SK-N-SH (cell line): ENCODE results near the gene GK. TPM values are rescaled to one million over a fixed set of nuclear protein-coding genes. Genes with fewer than 3 reads are reported as not detected.

Experiments used
- CTCF ChIA-PET: fragments of 300-600, 350-600 bp; formaldehyde crosslinking; extraction: SDS; loops from one replicate; lab custom pipeline; 2021; lab: Yijun Ruan, JAX
- POLR2A ChIA-PET: fragments of 350-600 bp; sonication (Branson Sonifier 250); formaldehyde crosslinking; extraction: SDS; loops from one replicate; lab custom pipeline; 2020; ENCODE audit warnings: antibody characterized with exemption, inconsistent platforms; lab: Yijun Ruan, JAX
- DNase-seq: peaks from one replicate; pipeline ENCODE4 v3.0.0; 2012
- H2AFZ ChIP-seq: fragments of 200-600 bp; sonication (generic); 2 replicates; pipeline ENCODE4 v1.8.1; 2016; ENCODE audit warnings: antibody characterized with exemption, mild to moderate bottlenecking, low read depth
- H3F3A ChIP-seq: fragments of 200-600 bp; sonication (generic); replicated peaks from 2 replicates; pipeline ENCODE3; 2016; ENCODE audit warnings: antibody characterized with exemption, mild to moderate bottlenecking; ENCODE audit not compliant: insufficient read depth
- H3K27ac ChIP-seq, 2 experiments: fragments of 200-500 bp in 1 of 2; fragments of 200-600 bp in 1 of 2; sonication (Bioruptor generic) in 1 of 2; sonication (generic), shearing (Covaris generic) in 1 of 2; 2 replicates each; pipeline versions ENCODE4 v1.5.1 to v1.6.1; 2014 to 2016; ENCODE audit warnings: low read depth in 2 of 2, inconsistent platforms in 1 of 2, low read length in 1 of 2, mild to moderate bottlenecking in 1 of 2, mixed read lengths in 1 of 2
- H3K27me3 ChIP-seq: fragments of 200-600 bp; sonication (generic), shearing (Covaris generic); 2 replicates; pipeline ENCODE4 v1.6.1; 2016; ENCODE audit warnings: mixed run types; ENCODE audit not compliant: insufficient read depth
- H3K36me3 ChIP-seq, 2 experiments: fragments of 200-500 bp in 1 of 2; fragments of 200-600 bp in 1 of 2; sonication (Bioruptor generic) in 1 of 2; sonication (generic) in 1 of 2; replicated peaks in 1 of 2; 2 replicates each; pipeline versions ENCODE3 to v1.5.1; 2014 to 2016; ENCODE audit warnings: low read length in 1 of 2, mild to moderate bottlenecking in 1 of 2; ENCODE audit not compliant: insufficient read depth in 2 of 2, control insufficient read depth in 1 of 2
- H3K4me1 ChIP-seq, 2 experiments: fragments of 200-500 bp in 1 of 2; fragments of 200-600 bp in 1 of 2; sonication (Bioruptor generic) in 1 of 2; sonication (generic), shearing (Covaris generic) in 1 of 2; 2 replicates each; pipeline versions ENCODE4 v1.5.1 to v1.6.1; 2014 to 2016; ENCODE audit warnings: low read depth in 1 of 2, low read length in 1 of 2, mixed run types in 1 of 2; ENCODE audit not compliant: insufficient read depth in 2 of 2, control insufficient read depth in 1 of 2
- H3K4me2 ChIP-seq: fragments of 200-600 bp; sonication (generic), shearing (Covaris generic); 2 replicates; pipeline ENCODE4 v1.6.1; 2017; ENCODE audit warnings: mixed run types
- H3K4me3 ChIP-seq, 2 experiments: fragments of 200-500 bp in 1 of 2; fragments of 200-600 bp in 1 of 2; sonication (Bioruptor generic) in 1 of 2; sonication (generic), shearing (Covaris generic) in 1 of 2; 2 replicates each; pipeline versions ENCODE4 v1.5.1 to v1.8.1; 2014 to 2016; ENCODE audit warnings: low read depth in 2 of 2, inconsistent platforms in 1 of 2, low read length in 1 of 2, mild to moderate bottlenecking in 1 of 2, mixed read lengths in 1 of 2, moderate library complexity in 1 of 2
- H3K79me2 ChIP-seq: fragments of 200-600 bp; sonication (generic); 2 replicates; pipeline ENCODE4 v1.8.1; 2017; ENCODE audit warnings: mild to moderate bottlenecking; ENCODE audit not compliant: insufficient read depth
- H3K9ac ChIP-seq: fragments of 200-600 bp; sonication (generic); 2 replicates; pipeline ENCODE4 v1.6.1; 2017; ENCODE audit warnings: mixed run types
- H3K9me2 ChIP-seq: fragments of 200-600 bp; sonication (generic); 2 replicates; pipeline ENCODE4 v1.6.1; 2017; ENCODE audit warnings: mixed run types
- H3K9me3 ChIP-seq: fragments of 200-600 bp; sonication (generic); 2 replicates; pipeline ENCODE4 v1.6.1; 2017; ENCODE audit warnings: mixed run types, mild to moderate bottlenecking, moderate library complexity
- H4K20me1 ChIP-seq: fragments of 200-600 bp; sonication (generic); 2 replicates; pipeline ENCODE4 v1.6.1; 2017; ENCODE audit warnings: mild to moderate bottlenecking, mixed run types; ENCODE audit not compliant: insufficient read depth
- CHD2 ChIP-seq: fragments of 150-350 bp; IDR thresholded peaks from 2 replicates; pipeline ENCODE4 v1.6.1; 2018; ENCODE audit warnings: low read length; ENCODE audit not compliant: partially characterized antibody
- ELF1 ChIP-seq: IDR thresholded peaks from 2 replicates; pipeline ENCODE4 v1.4.0; 2012
- EZH2phosphoT487 ChIP-seq: fragments of 200-600 bp; sonication (generic); IDR thresholded peaks from 2 replicates; pipeline ENCODE4 v1.6.1; 2017; ENCODE audit warnings: low read depth, mixed run types, mild to moderate bottlenecking, antibody characterized with exemption, moderate library complexity, borderline replicate concordance
- FOXJ3 ChIP-seq: sonication (generic); formaldehyde crosslinking; IDR thresholded peaks from 2 replicates; pipeline ENCODE4 v1.5.1; 2020; ENCODE audit warnings: mild to moderate bottlenecking, missing genetic modification reagents
- GABPA ChIP-seq: IDR thresholded peaks from 2 replicates; pipeline ENCODE4 v1.4.0; 2012; ENCODE audit warnings: low read depth, mild to moderate bottlenecking
- MEF2A ChIP-seq: IDR thresholded peaks from 2 replicates; pipeline ENCODE4 v1.4.0; 2012; ENCODE audit warnings: low read depth, borderline replicate concordance
- MXI1 ChIP-seq: IDR thresholded peaks from 2 replicates; pipeline ENCODE4 v1.6.1; 2012; ENCODE audit warnings: mild to moderate bottlenecking, low read depth, low read length, improper control_type of control experiment
- NRF1 ChIP-seq: IDR thresholded peaks from 2 replicates; pipeline ENCODE4 v1.6.1; 2012; ENCODE audit warnings: low read depth, mild to moderate bottlenecking, low read length
- RAD21 ChIP-seq: IDR thresholded peaks from 2 replicates; pipeline ENCODE4 v1.6.1; 2012; ENCODE audit warnings: mild to moderate bottlenecking, low read length
- RCOR1 ChIP-seq: fragments of 150-350 bp; IDR thresholded peaks from 2 replicates; pipeline ENCODE4 v1.6.1; 2017; ENCODE audit warnings: antibody characterized with exemption, low read length
- RFX5 ChIP-seq: IDR thresholded peaks from 2 replicates; pipeline ENCODE4 v1.6.1; 2012; ENCODE audit warnings: mild to moderate bottlenecking, improper control_type of control experiment, low read length
- RXRA ChIP-seq: IDR thresholded peaks from 2 replicates; pipeline ENCODE4 v1.4.0; 2012; ENCODE audit warnings: low read depth, mild to moderate bottlenecking, borderline replicate concordance
- SIN3A ChIP-seq: IDR thresholded peaks from 2 replicates; pipeline ENCODE4 v1.6.1; 2012; ENCODE audit warnings: low read depth, mild to moderate bottlenecking, low read length, moderate library complexity, borderline replicate concordance
- SMC3 ChIP-seq: IDR thresholded peaks from 2 replicates; pipeline ENCODE4 v1.6.1; 2012; ENCODE audit warnings: low read depth, low read length, improper control_type of control experiment
- TAF1 ChIP-seq: IDR thresholded peaks from 2 replicates; pipeline ENCODE4 v1.6.1; 2012; ENCODE audit warnings: low read depth, mild to moderate bottlenecking, low read length, moderate library complexity, borderline replicate concordance
- TCF12 ChIP-seq: IDR thresholded peaks from 2 replicates; pipeline ENCODE4 v1.4.0; 2012
- TEAD4 ChIP-seq: IDR thresholded peaks from 2 replicates; pipeline ENCODE4 v1.4.0; 2012; ENCODE audit warnings: mild to moderate bottlenecking, borderline replicate concordance; ENCODE audit not compliant: insufficient read depth
- YY1 ChIP-seq: IDR thresholded peaks from 2 replicates; pipeline ENCODE4 v1.4.0; 2012; ENCODE audit warnings: low read depth, mild to moderate bottlenecking
- WGBS: methylation state at CpG from one replicate; pipeline ENCODE4 v1.1.6; 2017; ENCODE audit warnings: low lambda C conversion rate; 5-methylcytosine and 5-hydroxymethylcytosine counted together
- polyA plus RNA-seq, 3 experiments: library from polyadenylated mRNA; depleted of rRNA; stranded (reverse); fragments of >200 nt; gene quantifications; 2 replicates each; pipeline ENCODE4 v1.2.3, GENCODE V29; 2012
- TF ChIP-seq, protein P1 (sequence below): fragments of 150-350 bp; IDR thresholded peaks from 2 replicates; pipeline ENCODE4 v1.6.1; 2016; ENCODE audit warnings: mild to moderate bottlenecking, low read depth, low read length
- TF ChIP-seq, protein P2 (sequence below): fragments of 150-350 bp; IDR thresholded peaks from 2 replicates; pipeline ENCODE4 v1.6.1; 2017; ENCODE audit warnings: antibody characterized with exemption, low read length, low read depth, borderline replicate concordance
- TF ChIP-seq, protein P3 (sequence below): IDR thresholded peaks from 2 replicates; pipeline ENCODE4; 2012

Gene GK
- polyA plus RNA-seq, 1 of the 3 experiments (the other 2 are of a cell fraction): 2.2 TPM

DNA sequence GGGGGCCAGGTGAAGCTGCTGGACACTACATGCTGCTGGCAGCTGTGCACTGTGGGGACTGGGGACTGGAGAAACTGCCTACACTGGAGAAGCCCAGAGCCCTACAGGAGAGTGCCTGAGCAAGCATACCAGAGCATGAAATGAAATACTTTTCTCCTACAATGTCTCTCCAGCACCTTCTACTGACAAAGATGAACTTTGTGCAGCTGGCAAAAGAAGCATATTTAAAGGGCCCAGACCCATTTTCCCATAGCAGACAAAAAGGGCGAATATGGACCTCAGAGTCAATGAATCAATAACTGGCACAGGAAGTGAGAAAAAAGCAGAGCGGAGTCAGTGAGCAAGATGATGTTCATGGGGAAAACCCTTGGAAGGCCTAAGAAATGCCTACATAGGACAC is 30.9 kb upstream of the GK start:
- H3K4me3 ChIP-seq: no peak overlapping the region
- WGBS: 46% methylated on average over 2 of the region's 2 CpGs
- H3K36me3 ChIP-seq: no peaks in the 10 kb centered on the region
- POLR2A ChIA-PET: no interaction called here
- no peak overlapping the region for H2AFZ ChIP-seq
- no peaks in the 10 kb centered on the region for H3K79me2 ChIP-seq
- DNase-seq: no peak
- H3K27me3 ChIP-seq: no peaks in the 10 kb centered on the region
- TF ChIP-seq TEAD4 (no peak), TCF12 (no peak), ELF1 (no peak), TAF1 (no peak), RXRA (no peak), RCOR1 (no peak), SMC3 (no peak), MEF2A (no peak), SIN3A (no peak), FOXJ3 (no peak)
- TF ChIP-seq, protein P1, sequence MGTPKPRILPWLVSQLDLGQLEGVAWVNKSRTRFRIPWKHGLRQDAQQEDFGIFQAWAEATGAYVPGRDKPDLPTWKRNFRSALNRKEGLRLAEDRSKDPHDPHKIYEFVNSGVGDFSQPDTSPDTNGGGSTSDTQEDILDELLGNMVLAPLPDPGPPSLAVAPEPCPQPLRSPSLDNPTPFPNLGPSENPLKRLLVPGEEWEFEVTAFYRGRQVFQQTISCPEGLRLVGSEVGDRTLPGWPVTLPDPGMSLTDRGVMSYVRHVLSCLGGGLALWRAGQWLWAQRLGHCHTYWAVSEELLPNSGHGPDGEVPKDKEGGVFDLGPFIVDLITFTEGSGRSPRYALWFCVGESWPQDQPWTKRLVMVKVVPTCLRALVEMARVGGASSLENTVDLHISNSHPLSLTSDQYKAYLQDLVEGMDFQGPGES: no peak
- TF ChIP-seq, protein P2, sequence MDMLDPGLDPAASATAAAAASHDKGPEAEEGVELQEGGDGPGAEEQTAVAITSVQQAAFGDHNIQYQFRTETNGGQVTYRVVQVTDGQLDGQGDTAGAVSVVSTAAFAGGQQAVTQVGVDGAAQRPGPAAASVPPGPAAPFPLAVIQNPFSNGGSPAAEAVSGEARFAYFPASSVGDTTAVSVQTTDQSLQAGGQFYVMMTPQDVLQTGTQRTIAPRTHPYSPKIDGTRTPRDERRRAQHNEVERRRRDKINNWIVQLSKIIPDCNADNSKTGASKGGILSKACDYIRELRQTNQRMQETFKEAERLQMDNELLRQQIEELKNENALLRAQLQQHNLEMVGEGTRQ: no peak
- TF ChIP-seq, protein P3, sequence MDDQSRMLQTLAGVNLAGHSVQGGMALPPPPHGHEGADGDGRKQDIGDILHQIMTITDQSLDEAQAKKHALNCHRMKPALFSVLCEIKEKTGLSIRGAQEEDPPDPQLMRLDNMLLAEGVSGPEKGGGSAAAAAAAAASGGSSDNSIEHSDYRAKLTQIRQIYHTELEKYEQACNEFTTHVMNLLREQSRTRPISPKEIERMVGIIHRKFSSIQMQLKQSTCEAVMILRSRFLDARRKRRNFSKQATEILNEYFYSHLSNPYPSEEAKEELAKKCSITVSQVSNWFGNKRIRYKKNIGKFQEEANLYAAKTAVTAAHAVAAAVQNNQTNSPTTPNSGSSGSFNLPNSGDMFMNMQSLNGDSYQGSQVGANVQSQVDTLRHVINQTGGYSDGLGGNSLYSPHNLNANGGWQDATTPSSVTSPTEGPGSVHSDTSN: no peak
- TF ChIP-seq, all 33 proteins: peak for 0
- H3F3A ChIP-seq: no peaks in the 10 kb centered on the region
- no peaks in the 10 kb centered on the region for H3K4me1 ChIP-seq
- H3K4me2 ChIP-seq: no peak overlapping the region
- CTCF ChIA-PET: no interaction called here
- H3K9me2 ChIP-seq: no peaks in the 10 kb centered on the region
- no peak overlapping the region for H3K27ac ChIP-seq
- H3K9ac ChIP-seq: no peak overlapping the region
- peaks cover 11% of the 10 kb centered on the region; the same call in 1 of the 2 replicates for H3K9me3 ChIP-seq
- H4K20me1 ChIP-seq: no peaks in the 10 kb centered on the region

DNA sequence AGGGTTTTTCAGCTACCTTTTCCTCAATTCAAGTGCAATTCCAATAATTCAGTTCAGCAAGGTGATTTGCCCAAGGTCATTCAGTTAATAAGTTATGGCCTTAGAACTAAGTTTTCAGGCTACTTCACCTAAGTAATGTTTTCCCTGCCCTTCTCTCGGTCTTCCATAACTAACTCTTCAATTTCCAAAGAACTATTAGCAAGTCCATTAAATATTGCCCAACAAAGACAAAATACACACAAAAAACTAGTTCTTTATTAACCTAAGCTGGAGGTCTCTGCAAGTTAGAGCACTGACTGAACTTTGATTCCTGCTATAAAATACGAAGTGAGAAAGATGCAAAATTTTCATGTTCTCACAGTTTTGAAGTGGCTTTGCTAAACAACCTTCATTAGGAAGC is 26.8 kb upstream of the GK start:
- Histone ChIP-seq H3K9me2 (no peaks in the 10 kb centered on the region), H2AFZ (no peak overlapping the region), H3K9me3 (peaks cover 11% of the 10 kb centered on the region; the same call in 1 of the 2 replicates), H3K4me1 (no peaks in the 10 kb centered on the region), H3K9ac (no peak overlapping the region), H4K20me1 (no peaks in the 10 kb centered on the region), H3K36me3 (no peaks in the 10 kb centered on the region), H3K79me2 (no peaks in the 10 kb centered on the region), H3K27me3 (no peaks in the 10 kb centered on the region; the same call in 1 of the 2 replicates), H3K27ac (no peak overlapping the region), H3F3A (no peaks in the 10 kb centered on the region), H3K4me3 (no peak overlapping the region), H3K4me2 (no peak overlapping the region)
- ChIA-PET POLR2A (no interaction called here), CTCF (interaction anchor here (0.6 to 1.6 kb wide), 2 partner anchors 56 to 136 kb away, joined by 3 read pairs; no protein-coding TSS in a partner anchor)
- WGBS: 34% methylated on average over 2 of the region's 2 CpGs
- no peak for DNase-seq
- TF ChIP-seq RXRA (no peak), ELF1 (no peak), RCOR1 (no peak), RFX5 (no peak), MEF2A (no peak), TCF12 (no peak), TAF1 (no peak), NRF1 (no peak), CHD2 (no peak), YY1 (no peak), TEAD4 (no peak), EZH2phosphoT487 (no peak), GABPA (no peak), MXI1 (no peak), RAD21 (no peak)
- TF ChIP-seq, protein P3: no peak
- TF ChIP-seq, protein P2: no peak
